Measurements from ENCODE around the gene ABCB11.

The ABCB11 gene

GRCh38 chr2:169042856-169043255 lies 11.7 kb upstream of the ABCB11 start:
- no peak for DNase-seq

DNA sequence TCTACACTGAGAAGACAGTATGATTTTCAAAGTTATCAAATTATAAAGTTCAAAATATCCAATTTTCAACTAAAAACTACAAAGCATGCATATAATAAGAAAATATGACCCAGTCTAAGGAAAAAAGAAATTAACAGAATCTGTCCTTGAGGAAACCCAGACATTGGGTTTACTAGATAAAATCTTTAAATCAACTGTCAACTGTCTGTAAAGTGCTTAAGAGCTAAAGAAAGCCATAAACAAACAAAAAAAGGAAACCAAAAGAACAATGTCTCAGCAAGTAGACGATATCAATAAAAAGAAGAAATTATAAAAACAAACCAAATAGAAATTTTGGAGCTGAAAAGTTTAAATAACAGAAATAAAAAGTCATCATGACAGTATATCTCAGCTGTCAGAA lies 10.5 kb upstream of the ABCB11 start:
- DNase-seq, result no peak

GRCh38 chr2:169039702-169040101 lies 8.6 kb upstream of the ABCB11 start:
- DNase-seq, result no peak

DNA sequence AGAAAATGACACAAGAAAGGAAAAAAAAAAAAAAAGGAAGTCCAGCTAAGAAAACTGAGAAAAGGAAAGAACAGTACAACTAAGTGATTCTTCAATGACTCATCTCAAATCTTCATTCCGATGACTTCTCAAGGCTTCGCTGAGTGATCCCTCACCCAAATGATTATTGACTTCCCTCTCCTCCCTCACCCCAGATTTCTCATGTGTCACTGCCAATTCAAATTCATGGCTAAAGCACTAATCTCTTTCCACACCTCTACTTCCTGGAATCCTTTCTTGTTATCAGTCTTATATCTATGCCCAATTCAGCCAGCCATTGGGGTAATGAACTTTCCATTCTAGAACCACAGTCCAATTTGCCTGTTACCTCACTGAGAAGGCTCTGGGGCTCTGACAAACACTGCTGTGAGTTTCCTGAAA lies 7.2 kb upstream of the ABCB11 start:
- DNase-seq, result peak; percentile 27

- DNase-seq, result no peak
Measured at GRCh38 chr2:169036736-169037440, 5.8 kb upstream of the ABCB11 start.

GRCh38 chr2:169035887-169036286 lies 4.8 kb upstream of the ABCB11 start:
- DNase-seq, result no peak

DNA sequence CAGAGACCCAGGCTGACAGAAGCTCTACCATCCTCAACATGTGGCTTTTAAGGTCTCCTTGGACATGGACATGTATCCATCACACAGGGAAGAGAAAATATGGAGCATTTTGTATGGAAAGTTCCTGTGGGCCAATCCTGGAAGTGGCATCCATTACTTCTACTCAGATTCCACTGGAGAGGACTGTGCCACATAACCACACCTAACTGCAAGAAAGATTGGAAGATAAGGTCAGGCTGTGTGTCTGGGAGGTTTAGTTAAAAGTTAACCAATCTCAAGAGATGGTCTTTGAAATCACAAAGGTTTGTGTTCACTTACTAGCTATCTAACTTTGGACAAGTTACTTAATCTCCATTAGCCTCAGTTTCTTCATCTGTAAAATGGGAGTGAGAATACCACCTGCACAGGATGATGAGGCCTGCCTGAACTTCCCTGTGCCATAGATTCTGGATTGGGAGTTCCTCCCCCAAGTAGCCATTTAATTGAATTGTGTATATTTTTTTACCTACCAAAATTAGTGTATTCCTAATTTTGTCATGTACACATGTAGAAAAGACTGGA lies 3.9 kb upstream of the ABCB11 start:
- no peak for DNase-seq

DNA sequence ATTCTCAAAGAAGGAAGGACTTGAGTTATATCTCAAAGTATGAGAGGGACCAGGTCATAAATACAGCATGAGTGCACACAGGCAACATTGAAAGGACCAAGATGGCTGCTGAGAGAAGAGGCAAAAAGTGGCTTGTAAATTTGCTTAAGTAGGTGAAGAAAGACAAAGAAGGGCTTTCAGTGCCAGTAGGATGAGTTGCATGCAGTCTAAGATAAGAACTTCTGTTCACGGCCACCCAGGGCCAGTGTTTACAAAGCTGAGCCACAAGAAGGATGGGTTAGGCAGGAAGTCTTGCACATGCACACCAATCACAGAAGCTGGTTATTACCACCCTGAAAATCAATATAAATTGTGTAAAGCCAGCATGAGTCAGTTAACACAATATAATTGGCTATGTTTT lies 3.1 kb upstream of the ABCB11 start:
- no peak for DNase-seq

- no peak for DNase-seq
Measured at GRCh38 chr2:169029341-169029740, 1.8 kb downstream of the ABCB11 start.

DNA sequence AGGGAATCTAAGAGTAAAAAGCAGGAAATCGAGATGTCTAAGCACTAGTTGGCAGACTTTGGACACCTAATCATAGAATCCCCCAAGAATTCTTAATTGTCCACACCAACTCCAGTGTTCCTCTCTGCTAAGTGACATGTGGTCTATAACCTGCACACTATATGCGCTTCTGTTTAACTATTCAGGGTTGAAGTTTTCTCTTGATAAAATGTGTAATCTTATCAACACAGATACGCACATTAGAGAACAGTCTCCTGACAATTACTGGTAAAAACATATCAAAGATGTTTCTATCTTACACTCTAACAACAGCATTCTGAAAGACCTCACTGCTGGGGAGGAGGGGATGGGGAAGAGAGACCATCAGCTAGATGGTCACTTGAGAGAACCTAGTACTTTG lies 3.9 kb downstream of the ABCB11 start:
- DNase-seq, result no peak

GRCh38 chr2:169026056-169026455 lies 5.1 kb downstream of the ABCB11 start:
- no peak for DNase-seq

DNA sequence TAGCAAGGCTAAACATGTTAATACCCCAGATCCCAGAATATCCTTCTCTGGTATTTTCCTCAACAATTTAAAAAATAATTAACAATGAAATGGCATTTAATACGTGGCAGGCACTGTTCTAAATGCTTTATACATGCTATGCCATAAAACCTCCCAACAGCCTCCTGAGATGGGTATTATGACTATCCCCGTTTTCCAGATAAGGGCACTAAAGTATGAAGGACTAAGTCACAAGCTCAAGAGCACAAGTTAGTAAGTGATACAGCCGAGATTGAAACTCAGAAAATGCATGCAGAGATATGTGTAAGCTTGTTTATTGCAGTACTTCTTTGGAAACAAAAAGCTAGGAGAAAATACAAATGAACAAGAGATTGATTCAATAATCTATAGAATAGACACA lies 8.0 kb downstream of the ABCB11 start:
- no peak for DNase-seq

DNA sequence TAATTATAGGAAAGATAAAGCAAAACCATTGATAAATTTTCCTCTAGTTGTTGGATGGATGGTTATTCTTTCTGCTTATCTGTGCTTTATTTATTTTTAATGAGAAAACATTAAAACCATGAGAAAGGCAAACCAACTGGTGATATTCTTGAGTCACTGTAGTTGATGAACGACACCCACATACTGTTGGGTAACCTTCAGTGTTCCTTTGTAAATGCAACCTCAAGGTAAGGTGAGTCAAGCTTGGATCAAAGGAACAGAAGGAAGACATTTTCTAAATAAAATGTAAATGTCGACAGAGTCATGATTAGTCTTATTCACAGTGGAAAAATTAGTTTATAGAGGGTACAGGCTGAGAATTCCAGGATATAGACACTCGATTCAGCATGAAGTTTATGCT lies 12.7 kb downstream of the ABCB11 start:
- no peak for DNase-seq

DNA sequence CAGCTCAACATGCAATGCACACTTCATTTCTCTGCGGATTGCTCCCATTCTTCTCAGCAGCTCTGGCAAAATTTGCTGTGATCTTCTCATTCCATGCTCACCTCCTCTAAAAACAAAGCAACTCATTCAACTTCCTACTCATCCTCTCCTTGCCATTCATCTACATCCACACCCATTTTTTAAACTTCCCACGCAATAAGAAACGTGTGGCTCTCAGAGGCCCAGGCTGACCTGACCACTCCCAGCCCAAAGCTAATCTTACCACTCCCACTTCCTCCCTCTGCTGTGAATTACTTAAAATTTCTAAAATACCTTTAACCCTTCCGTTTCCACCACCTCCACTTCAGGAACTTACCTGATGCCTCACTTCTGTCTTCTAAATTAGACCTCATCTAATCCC lies 15.2 kb downstream of the ABCB11 start:
- no peak for DNase-seq

- DNase-seq, result no peak
Measured at GRCh38 chr2:169014780-169015179, 16.3 kb downstream of the ABCB11 start.

- DNase-seq, result no peak
Measured at GRCh38 chr2:169013628-169014026, 17.5 kb downstream of the ABCB11 start.

- DNase-seq, result no peak
Measured at GRCh38 chr2:169012812-169013627, 18.1 kb downstream of the ABCB11 start.

GRCh38 chr2:169012191-169012792 lies 18.8 kb downstream of the ABCB11 start:
- DNase-seq, result peak; percentile 89

DNA sequence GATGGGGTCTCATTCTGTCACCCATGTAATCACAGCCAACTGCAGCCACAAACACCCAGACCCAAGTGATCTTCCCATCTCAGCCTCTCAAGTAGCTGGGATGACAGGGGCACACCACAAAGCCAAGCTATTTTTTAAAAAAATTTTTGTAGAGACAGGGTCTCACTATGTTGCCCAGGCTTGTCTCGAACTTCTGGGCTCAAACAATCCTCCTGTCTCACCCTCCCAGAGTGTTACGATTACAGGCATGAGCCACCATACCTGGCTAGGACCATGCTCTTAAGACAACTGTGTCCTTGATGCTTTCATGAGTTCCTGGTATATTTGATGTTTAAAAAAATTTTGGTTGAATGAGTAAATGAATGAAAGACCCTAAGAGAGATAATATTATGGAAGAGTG lies 19.4 kb downstream of the ABCB11 start:
- no peak for DNase-seq

GRCh38 chr2:169010633-169011460 lies 20.3 kb downstream of the ABCB11 start:
- no peak for DNase-seq

DNA sequence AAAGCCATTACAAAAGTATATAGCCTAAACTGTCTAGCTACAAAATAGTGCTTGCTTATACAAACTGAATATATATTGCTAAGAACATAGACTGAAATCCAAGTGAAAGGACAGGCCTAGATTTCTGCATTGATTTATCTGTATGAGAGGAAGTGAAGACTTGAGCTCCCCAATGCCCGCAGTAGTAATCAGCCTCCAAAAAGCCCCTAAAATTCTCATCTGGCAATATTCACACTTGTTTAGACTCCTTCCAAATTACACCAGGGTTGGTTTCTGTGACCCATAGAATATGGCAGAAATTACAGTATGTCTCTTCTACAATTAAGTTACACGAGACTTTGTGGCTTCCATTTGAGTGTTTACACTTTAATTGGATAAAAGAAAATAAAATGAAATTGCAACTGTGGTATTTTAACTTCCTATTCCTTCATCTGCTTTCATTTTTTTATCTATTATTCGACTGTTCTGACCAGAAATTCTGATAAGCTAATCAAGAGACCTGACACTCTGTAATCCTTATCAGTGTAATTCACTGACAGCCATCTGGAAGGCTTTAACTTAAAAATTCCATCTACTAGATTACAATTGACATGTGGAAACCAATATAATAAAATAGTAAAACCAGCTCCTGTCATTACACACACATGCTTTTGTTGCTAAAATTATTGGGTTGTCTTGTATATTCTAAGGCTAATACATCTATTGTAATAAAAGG lies 21.1 kb downstream of the ABCB11 start:
- DNase-seq, result no peak

- no peak for DNase-seq
Measured at GRCh38 chr2:169007941-169008340, 23.2 kb downstream of the ABCB11 start.
